ENCODE measurements around the gene OSGIN1. TPM values are rescaled to one million over a fixed set of nuclear protein-coding genes. Genes with fewer than 3 reads are reported as not detected.

Gene OSGIN1
- total and polyA plus RNA-seq, 3 donors from 2014 or later, result 12.3 to 18.5 (median 13.5) TPM

DNA sequence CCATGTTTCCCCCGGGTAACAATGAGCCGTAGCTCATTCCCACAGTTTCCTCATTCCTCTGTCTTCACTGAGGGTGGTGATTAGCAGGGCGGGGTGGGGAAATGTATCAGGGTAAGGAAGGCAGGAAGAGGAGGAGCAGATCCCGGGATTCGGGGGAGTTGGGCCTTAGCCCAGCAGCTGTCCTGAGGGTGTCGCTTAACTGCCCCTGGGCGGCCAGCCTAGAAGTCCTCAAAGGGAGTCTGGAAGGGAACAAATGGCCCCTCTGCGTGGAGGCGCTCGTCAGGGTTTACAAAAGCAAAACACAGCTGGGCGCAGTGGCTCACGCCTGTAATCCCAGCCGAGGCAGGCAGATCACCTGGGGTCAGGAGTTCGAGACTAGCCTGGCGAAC, 39.8 kb upstream of the OSGIN1 start:
- no peak for TF ChIP-seq POLR2A (IDR thresholded peaks at IDR 0.05)
- TF ChIP-seq, protein P1, sequence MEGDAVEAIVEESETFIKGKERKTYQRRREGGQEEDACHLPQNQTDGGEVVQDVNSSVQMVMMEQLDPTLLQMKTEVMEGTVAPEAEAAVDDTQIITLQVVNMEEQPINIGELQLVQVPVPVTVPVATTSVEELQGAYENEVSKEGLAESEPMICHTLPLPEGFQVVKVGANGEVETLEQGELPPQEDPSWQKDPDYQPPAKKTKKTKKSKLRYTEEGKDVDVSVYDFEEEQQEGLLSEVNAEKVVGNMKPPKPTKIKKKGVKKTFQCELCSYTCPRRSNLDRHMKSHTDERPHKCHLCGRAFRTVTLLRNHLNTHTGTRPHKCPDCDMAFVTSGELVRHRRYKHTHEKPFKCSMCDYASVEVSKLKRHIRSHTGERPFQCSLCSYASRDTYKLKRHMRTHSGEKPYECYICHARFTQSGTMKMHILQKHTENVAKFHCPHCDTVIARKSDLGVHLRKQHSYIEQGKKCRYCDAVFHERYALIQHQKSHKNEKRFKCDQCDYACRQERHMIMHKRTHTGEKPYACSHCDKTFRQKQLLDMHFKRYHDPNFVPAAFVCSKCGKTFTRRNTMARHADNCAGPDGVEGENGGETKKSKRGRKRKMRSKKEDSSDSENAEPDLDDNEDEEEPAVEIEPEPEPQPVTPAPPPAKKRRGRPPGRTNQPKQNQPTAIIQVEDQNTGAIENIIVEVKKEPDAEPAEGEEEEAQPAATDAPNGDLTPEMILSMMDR (IDR thresholded peaks at IDR 0.05), result no peak
- WGBS, 2 donors, result 86 to 87% methylated on average over 15 of the region's 15 CpGs
- no peaks in the 10 kb centered on the region for H3K4me1 ChIP-seq

DNA sequence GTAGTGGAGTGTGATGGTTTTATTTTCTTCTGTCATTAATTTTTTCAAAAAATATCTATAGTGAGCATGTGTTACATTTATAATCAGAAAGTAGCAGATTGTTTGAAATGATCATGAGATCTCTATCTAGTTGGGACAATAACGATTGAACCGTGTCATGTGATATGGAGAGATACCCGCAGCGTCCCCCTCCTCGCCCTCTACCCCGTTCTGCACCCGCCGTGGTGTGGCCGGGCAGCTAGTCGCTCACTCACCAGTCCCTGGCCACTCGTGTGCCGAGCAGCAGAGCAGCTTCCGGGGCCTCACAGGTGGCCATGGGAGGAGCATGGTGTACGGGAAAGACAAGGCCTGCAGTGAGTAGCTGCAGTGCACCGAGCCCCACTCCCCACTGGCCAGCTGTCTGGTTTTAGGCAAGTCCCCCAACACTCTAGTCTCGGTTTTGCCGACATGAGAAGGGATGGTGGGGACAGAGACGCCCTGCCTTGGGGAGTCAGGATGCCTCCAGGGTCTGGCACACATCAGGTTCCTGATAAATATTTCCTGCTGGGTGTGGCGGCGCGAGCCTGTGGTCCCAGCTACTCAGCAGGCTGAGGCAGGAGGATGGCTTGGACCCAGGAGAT, 38.8 kb upstream of the OSGIN1 start:
- no peaks in the 10 kb centered on the region for H3K27me3 ChIP-seq
- H3K4me1 ChIP-seq, result no peaks in the 10 kb centered on the region
- TF ChIP-seq, protein P1 (IDR thresholded peaks at IDR 0.05), result no peak
- TF ChIP-seq POLR2A (IDR thresholded peaks at IDR 0.05), result no peak
- no peak overlapping the region for H3K27ac ChIP-seq
- peaks cover 3% of the 10 kb centered on the region for H3K36me3 ChIP-seq (ENCODE audit: low read depth, missing control alignments)
- H3K4me3 ChIP-seq, result no peak overlapping the region
- DNase-seq, result no peak
- 90 to 97% methylated on average over 14 to 21 of the region's 21 CpGs for WGBS, 2 donors
- no peaks in the 10 kb centered on the region for H3K9me3 ChIP-seq
- intact Hi-C loops (cut with DNase I; ENCODE audit: low total_unique reads), result no loop called here

More for the DNA sequence above, 39.8 kb upstream of the OSGIN1 start:
- Histone ChIP-seq H3K4me3 (no peak overlapping the region), H3K9me3 (no peaks in the 10 kb centered on the region), H3K27ac (no peak overlapping the region), H3K27me3 (no peaks in the 10 kb centered on the region), H3K36me3 (ENCODE audit: low read depth, missing control alignments) (peaks cover 3% of the 10 kb centered on the region)
- DNase-seq, result no peak
- intact Hi-C loops (cut with DNase I; ENCODE audit: low total_unique reads), result no loop called here

DNA sequence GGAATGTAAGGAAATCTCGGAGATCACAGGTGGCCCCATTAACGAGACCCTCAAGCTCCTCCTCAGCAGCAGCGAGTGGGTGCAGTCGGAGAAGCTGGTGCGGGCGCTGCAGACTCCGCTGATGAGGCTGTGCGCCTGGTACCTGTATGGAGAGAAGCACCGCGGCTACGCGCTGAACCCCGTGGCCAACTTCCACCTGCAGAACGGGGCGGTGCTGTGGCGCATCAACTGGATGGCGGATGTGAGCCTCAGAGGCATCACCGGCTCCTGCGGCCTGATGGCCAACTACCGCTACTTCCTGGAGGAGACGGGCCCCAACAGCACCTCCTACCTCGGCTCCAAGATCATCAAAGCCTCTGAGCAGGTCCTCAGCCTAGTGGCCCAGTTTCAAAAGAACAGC, 38.0 kb upstream of the OSGIN1 start:
- WGBS, 2 donors, result 88 to 90% methylated on average over 11 to 22 of the region's 22 CpGs
- no peak overlapping the region for H3K27ac ChIP-seq
- no peak overlapping the region for H3K4me3 ChIP-seq
- H3K9me3 ChIP-seq, result no peaks in the 10 kb centered on the region
- peaks cover 3% of the 10 kb centered on the region for H3K36me3 ChIP-seq (ENCODE audit: low read depth, missing control alignments)
- TF ChIP-seq, protein P1 (IDR thresholded peaks at IDR 0.05), result no peak
- no peak for TF ChIP-seq POLR2A (IDR thresholded peaks at IDR 0.05)
- intact Hi-C loops (cut with DNase I; ENCODE audit: low total_unique reads), result no loop called here
- no peaks in the 10 kb centered on the region for H3K4me1 ChIP-seq
- H3K27me3 ChIP-seq, result no peaks in the 10 kb centered on the region
- no peak for DNase-seq

DNA sequence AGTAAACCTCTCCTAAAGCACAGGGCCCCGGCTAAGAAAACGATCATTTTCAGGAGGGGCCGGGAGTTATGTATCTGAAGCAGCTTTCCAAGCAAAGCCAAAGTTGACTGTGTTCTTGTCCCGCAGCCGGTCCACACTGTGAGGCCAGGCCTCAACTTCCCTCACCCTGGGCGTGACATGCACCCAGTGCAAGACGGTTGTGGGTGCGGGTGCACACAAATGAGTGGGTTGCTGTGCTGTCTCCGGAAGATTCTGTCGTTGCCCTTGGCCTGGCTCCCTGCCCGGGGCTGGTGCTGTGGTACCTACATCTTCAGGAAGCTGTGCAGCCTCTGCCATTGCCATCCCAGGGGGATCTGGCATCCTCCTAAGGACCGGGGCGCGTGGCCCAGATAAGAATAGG, 37.5 kb upstream of the OSGIN1 start:
- Histone ChIP-seq H3K27ac (no peak overlapping the region), H3K9me3 (no peaks in the 10 kb centered on the region), H3K36me3 (ENCODE audit: low read depth, missing control alignments) (peaks cover 3% of the 10 kb centered on the region), H3K27me3 (no peaks in the 10 kb centered on the region), H3K4me3 (no peak overlapping the region), H3K4me1 (no peaks in the 10 kb centered on the region)
- intact Hi-C loops (cut with DNase I; ENCODE audit: low total_unique reads), result no loop called here
- no peak for DNase-seq
- 84 to 90% methylated on average over 12 to 13 of the region's 14 CpGs for WGBS, 2 donors
- TF ChIP-seq, protein P1 (IDR thresholded peaks at IDR 0.05), result no peak
- no peak for TF ChIP-seq POLR2A (IDR thresholded peaks at IDR 0.05)
